ENCODE data around the gene HECW1.
"Not testable (repeated sequence)": the region's sequence is repeated elsewhere in the genome, so short reads cannot be mapped to it uniquely, and the experiment has no call there.

Gene HECW1

DNA sequence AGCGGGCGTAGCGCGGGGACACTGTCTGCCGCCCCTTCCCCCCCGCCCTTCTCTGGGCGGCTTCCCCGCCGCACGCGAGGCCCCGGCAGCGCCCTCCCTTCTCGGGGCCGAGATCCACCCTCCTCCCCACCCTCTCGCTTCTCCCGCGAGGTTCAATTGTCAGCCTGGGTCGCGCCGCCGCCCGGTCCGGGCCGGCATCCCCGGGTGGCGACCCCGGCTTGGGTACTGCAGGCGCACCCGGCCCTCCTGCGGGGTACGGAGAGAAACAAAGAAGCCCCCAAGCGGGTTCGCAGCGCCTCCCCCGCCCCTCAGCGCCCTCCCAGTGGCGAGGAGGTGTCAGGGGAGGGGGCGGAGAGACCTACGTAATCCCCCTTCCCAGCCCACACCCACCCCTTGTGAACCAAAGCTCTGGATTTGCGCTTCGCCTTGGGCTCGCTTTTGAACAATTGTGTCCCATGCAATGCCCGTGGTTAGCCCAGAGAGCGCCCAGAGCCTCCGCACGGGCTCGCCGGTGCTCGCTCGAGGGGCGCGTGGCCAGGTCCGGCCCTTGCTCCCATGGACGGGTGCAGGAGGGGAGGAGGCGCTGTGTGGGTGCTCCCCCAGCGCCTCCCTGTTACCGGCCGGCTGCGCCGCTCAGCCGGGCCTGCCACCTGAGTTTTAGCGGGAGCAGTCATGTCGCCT, 634 bp downstream of the HECW1 start:
- no peak for DNase-seq

DNA sequence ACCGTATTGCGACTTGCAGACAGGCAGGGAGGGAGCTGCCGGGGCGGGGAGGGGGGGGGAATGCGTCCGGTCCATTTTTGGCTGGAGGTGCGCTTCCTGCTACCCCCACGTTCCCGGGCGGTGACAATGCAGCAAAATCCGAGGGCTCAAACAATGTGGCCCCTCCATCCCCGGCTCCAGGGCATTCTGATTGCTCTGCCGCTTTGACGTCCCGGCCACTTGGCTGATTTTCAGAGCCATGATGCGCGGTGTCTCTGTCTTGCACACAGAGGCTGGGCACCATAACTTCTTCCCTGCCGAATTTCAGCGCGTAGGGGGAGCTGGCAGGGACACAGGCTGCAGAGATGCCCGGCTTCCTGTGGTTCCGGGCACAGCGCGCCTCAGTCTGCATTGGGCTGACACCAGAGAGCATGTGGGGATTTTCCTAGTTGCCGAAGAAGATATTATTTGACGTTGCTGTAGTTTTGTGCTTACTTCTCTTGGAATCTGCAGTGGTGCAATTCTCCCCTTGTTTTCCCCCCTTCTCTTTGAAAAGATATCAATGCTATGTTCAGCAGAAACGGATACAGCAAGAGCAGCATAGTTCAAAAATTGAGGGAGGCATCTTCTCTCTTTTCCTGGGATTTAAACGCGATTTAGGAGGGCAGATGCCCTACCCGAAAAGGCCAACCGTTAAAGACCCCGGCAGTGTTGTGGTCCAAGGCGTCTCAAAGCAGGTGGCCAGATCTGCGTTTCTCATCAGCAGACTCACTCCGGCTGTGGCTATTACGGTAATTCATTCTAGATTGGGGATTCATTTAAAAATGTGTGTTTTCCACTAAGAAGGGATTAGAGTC, 1.4 kb downstream of the HECW1 start:
- DNase-seq: no peak

DNA sequence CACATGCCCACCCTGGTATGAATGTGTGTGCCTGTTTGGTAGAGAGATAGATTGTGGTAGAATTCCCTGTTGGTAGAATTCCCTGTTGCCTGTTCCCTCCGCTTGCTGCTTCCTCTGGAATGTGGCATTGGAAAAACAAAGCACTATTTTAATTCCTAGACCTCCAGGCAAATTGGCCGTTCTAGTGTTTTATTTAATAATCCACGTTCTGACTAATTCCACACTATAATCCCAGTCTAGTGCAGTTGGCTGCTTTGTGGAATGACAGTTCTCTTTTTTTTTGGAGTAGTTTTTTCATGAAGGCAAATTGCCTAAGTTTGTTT, 2.0 kb downstream of the HECW1 start:
- DNase-seq: no peak

DNA sequence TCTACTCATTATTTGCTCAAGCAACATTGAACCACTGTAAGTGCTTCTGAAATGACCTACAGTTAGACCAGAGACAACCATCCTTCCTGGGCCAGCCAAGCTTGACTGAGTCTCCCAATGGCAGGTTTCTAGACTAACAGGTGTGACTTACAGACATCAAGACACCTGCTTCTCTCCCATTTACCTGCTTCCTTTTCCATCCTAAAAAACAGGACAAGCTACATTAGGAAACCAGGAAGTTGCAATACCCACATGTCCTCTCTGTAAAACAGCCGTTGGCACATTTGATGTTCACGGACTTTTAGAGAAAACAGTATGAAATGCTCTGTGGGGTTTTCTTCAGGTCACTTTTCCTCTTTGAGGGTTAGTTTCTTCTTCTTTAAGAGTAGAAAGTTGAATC, 4.0 kb downstream of the HECW1 start:
- no peak for DNase-seq

GRCh38 chr7:43117095-43117494, 4.6 kb downstream of the HECW1 start:
- DNase-seq: no peak

GRCh38 chr7:43117861-43118260, 5.4 kb downstream of the HECW1 start:
- DNase-seq: no peak

DNA sequence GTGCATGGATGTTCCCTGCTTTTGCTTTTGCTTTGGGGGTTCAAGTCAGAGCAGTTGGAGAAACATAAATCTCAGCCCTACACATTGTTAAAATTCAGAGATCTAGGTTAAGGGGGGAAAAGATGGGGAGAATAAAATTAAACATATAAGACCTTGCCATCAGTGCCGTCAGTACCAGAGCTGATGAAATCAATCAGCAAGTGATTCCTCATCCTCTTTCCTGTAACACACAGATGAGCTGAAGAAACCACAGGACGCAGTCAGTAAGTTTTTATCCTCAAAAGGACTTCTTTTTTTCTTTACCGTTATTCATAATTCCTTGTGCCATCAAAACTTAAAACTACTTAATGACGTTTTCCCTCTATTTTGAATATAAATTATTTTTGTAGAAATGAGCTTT, 5.9 kb downstream of the HECW1 start:
- DNase-seq: no peak

GRCh38 chr7:43119371-43120075, 7.1 kb downstream of the HECW1 start:
- no peak for DNase-seq

- no peak for DNase-seq
These were observed 9.5 kb downstream of the HECW1 start for GRCh38 chr7:43121973-43122372.

DNA sequence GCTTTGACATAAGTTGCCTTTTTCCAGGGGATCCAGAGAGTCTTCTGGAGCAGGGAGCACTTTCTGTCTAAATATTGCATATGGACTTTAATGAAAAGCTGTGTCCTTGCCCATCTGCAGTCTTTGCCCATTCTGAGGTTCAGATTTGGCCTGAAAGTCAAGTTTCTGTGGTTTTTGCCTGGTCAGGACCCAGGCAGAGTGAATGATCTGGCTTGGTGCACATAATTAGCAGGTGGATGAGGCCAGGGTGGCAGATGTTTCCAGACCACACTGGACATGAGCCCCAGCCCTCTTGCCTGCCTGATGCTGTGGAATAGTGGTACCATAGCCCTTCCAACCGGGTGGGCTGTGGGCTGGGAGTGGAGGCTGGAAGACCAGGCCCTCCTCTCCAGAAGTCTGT, 11.0 kb downstream of the HECW1 start:
- DNase-seq: no peak

GRCh38 chr7:43124388-43124787, 11.9 kb downstream of the HECW1 start:
- DNase-seq: no peak

DNA sequence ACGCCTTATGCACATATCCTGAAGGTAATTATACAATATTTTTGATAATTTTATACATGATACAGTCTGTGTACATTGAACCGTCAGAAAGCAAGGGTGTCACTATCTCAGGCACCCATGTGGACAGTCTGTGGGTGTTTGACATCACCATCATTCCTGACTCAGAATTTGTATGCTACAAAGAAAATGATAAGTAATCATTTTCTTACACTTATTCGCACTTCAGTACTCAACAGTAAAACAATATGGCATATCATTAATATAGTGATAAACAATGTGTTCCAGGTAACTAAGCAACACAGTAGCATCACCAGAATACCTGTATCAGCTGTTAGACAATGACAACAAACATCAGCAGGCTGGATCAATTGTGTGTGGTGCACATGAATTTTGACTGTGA, 17.9 kb downstream of the HECW1 start:
- no peak for DNase-seq

DNA sequence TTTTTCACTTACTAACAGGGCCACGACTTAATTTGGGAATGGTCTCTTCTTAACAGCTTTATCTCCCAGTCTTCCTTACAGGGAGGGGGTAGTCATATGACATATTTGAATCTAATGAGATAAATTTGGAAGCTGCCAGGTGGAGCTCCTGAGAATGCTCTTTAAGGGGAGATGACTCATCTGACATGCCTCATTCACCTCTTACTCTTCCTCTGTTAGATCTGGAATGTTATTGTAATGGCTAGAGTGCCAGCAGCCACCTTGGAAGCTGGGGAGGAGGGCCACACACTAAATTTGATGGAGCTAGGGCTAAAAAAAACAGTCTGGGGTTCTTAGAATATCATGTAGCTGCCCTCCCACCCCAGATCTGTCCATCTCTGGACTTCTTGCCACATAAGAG, 22.7 kb downstream of the HECW1 start:
- DNase-seq: no peak

DNA sequence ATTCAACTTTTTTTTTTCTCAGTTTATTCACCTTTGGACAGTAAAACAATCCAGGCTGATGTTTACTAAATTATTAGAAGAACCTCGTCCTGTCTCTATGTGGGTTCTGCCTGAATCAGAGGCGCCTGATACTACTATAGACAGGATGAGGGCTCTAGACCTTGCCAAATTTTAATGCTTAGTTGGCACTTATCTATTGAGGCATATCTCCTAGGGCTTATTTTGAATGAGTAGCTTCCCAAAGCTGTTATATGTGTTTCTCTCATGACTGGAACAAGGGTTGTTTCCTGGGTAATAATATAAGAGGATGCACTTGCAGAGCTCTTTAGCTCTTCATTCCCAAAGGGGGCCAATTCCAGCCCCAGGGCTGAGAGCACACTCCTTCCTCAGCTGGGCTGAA, 23.6 kb downstream of the HECW1 start:
- no peak for DNase-seq

DNA sequence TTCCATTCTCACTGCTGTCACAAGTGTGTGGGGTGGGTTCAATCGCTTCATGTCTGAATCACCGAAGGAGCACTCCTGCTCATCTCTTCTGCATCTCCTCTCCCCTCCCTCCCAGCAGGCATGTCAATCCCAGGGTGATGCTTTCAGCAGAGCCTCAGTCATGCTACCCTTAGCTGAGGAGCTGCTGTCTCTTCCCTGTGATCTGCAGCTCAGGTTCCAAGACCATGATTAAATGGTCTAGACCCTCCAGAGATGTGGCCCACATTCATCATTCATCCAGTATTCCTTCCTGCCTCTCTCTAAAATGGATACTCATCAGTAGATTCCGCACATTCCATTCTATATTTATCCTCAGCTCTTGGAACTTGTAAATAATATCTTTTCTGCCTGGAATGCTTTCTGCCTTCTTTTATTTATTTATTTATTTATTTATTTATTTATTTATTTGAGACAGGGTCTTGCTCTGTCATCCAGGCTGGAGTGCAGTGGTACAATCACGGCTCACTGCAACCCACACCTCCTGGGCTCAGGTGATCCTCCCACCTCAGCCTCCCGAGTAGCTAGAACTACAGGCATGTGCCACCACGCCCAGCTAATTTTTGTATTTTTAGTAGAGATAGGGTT, 24.8 kb downstream of the HECW1 start:
- DNase-seq: not testable (repeated sequence)

- no peak for DNase-seq
These were observed 25.4 kb downstream of the HECW1 start for GRCh38 chr7:43137811-43138210.

DNA sequence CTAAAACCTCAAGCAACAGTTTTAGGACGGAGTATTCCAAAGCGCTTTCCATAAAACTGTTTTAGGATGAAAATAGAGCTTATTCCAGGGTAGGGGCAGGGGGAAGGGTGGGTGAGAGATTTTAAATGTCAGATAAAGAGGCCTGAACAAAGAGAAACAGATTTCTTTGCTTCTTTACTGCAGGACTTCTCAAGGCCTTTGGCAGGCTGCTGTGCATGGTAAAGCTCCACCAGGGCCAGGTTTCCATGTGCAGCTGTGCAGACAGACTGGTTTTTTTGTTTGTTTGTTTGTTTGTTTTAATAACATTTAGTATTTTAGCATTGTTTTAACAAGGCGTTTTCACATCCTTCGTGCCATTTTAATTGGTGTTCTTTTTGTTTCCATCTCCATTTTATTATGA, 26.3 kb downstream of the HECW1 start:
- DNase-seq: no peak

DNA sequence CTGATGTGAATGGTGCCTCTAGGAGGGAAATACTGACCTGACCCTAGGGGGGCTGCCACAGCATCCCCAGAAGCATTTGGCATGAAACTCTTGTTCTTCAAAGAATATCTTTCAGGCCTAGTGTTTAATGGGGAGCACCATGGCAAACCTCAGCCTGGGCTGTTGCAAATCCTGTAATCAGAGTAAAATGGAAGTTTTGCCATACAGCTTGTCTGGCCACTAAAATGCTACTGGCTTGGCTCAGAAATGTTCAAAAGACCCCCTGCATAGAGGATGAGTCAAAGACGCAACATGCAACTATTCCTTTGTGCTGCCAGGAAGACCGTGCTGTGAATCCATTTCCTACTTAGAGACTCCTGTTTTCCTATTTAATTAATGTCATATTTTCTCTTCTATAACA, 26.7 kb downstream of the HECW1 start:
- DNase-seq: no peak

DNA sequence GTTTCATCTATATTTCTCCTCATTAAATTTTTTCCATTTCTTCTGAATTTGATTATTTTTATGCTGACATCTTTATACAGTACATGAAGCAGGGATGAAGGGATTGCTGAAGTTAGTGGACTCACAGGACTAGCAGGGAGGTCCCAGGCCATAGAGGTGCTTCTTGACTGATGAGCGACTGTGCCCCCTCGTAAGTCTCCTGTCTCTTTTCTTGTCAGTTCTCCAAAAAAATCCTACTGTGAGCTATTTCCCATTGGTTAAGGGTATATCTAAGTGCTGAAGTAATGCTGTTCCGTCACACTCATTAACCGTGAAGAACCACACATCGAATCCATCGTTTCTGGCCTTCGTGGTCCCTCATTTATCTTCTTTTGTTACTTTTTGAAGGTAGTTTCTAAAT, 27.7 kb downstream of the HECW1 start:
- no peak for DNase-seq

DNA sequence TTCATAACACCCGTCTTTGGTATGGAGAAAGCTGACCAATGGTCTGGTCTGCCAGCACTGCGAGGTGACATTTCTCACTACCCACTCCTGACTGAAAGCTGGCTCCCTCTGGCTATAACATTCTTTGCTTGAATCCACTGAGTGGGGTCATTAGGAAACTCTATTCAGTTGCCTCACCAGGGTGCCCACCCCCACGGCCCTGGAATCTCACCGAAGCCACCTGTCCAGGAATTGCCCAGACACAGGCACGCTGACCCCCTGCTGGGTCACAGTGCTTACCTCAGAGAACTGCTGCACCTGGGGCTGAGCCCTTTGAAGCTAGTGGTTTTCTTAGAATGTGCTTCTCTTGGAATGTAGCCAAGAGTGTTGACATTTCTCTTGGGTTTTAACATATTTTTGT, 28.6 kb downstream of the HECW1 start:
- DNase-seq: no peak

GRCh38 chr7:43142703-43143102, 30.3 kb downstream of the HECW1 start:
- no peak for DNase-seq

- DNase-seq: no peak
These were observed 31.6 kb downstream of the HECW1 start for GRCh38 chr7:43143918-43144589.

- DNase-seq: no peak
These were observed 35.8 kb downstream of the HECW1 start for GRCh38 chr7:43148161-43148731.
